Measurements from ENCODE around the gene SAT2.

The SAT2 gene

DNA sequence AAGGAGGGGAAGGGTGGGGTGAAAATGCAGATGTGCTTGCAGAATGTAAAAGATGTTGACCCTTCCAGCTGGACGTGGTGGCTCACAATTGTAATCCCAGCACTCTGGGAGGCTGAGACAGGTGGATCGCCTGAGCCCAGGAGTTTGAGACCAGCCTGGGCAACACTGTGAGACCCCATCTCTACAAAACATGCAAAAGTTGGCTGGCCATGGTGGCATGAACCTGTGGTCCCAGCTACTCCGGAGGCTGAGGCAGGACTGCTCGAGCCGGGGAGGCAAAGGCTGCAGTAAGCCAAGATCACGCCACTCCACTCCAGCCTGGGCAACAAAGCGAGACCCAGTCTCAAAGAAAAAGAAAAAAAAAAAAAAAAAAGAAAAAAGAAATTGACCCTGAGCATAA, 40.9 kb upstream of the SAT2 start:
- no peak for TF ChIP-seq POLR2AphosphoS5 (IDR thresholded peaks at IDR 0.05; ENCODE audit: low read depth)
- no peak for TF ChIP-seq GABPA (IDR thresholded peaks at IDR 0.05; ENCODE audit: low read depth)
- no peak for TF ChIP-seq SPI1 (IDR thresholded peaks at IDR 0.05; ENCODE audit: borderline replicate concordance, low read depth)
- TF ChIP-seq, protein P1, sequence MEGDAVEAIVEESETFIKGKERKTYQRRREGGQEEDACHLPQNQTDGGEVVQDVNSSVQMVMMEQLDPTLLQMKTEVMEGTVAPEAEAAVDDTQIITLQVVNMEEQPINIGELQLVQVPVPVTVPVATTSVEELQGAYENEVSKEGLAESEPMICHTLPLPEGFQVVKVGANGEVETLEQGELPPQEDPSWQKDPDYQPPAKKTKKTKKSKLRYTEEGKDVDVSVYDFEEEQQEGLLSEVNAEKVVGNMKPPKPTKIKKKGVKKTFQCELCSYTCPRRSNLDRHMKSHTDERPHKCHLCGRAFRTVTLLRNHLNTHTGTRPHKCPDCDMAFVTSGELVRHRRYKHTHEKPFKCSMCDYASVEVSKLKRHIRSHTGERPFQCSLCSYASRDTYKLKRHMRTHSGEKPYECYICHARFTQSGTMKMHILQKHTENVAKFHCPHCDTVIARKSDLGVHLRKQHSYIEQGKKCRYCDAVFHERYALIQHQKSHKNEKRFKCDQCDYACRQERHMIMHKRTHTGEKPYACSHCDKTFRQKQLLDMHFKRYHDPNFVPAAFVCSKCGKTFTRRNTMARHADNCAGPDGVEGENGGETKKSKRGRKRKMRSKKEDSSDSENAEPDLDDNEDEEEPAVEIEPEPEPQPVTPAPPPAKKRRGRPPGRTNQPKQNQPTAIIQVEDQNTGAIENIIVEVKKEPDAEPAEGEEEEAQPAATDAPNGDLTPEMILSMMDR (IDR thresholded peaks at IDR 0.05; ENCODE audit: insufficient read depth, low read length): no peak
- Histone ChIP-seq H3K4me3 (replicated peaks; ENCODE audit: insufficient read depth, low read length) (no peak overlapping the region), H3K27me3 (ENCODE audit: insufficient read depth, poor library complexity, severe bottlenecking) (no peaks in the 10 kb centered on the region), H3K27ac (replicated peaks) (no peak overlapping the region)
- DNase-seq (ENCODE audit: low read depth in 1 of 2, low spot score in 1 of 2): no peak

DNA sequence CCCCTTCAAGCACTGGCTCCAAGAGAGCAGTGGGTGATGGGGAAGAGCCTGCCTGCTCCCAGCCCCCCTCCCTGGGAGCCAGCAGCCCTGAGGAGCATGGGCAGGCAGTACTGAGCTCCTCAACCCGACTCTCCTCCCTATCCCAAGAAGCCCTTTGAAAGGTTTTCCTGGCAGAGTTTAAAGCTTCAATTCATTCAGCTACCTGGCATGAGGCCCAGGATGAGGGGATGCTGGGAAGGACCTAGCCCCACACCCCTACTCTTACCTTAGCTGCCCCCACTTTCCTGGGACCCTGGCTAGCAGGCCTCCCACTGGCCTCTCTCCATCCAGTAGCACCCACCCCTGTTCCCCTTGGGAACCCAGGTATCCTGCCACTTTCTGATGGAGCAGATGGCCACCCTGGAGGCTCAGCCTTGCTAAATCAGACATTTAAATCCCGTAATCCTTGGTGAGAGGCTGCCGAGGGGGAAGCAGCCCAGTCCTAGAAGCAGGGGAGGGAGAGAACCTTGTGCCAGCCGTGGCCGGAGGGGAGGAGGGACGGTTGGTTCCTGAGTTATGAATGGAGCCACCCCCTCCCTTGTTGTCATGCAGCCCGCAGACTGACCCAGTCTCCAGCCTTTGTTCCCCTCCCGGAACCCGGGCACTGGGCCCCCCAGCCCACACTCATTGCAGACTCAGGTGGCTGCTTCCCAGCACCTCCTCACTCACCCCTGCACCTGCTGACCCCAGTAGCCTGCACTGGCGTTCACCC, 40.2 kb upstream of the SAT2 start:
- H3K27ac ChIP-seq (replicated peaks): no peak overlapping the region
- no peak for DNase-seq (ENCODE audit: low read depth in 1 of 2, low spot score in 1 of 2)
- no peak for TF ChIP-seq POLR2AphosphoS5 (IDR thresholded peaks at IDR 0.05; ENCODE audit: low read depth)
- no peak overlapping the region for H3K4me3 ChIP-seq (replicated peaks; ENCODE audit: insufficient read depth, low read length)
- no peaks in the 10 kb centered on the region for H3K27me3 ChIP-seq (ENCODE audit: insufficient read depth, poor library complexity, severe bottlenecking)

DNA sequence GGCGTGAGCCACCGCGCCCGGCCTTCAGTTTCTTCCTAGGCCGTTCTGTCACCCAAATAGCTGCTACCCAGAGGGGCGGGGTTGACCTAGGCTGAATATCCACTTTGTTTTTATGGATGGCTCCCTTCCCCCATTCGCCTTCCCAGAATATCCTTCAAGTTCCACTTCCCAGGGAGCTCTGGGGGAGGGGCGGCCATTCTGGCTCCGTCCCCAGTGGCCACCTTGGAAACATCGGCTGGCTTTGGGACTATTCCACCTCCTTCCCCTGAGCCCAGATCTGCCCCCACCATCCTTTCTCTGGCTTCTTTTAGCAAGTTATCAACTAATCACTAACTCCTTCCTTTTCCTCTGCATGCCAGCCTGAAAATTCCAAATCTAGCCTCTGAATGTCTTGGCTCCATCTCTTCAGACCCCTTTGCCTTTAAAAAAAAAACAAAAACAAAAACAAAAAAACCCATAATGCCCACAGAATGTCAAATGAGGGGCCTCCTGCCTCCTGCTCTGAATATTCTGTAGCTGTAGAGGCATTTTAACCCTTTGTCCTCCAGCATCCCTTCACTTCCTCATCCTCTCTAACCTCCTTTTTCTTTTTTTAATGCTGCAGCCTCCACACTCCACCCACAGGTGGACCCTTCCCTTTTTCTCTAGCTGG, 29.5 kb upstream of the SAT2 start:
- Histone ChIP-seq H3K27me3 (ENCODE audit: insufficient read depth, poor library complexity, severe bottlenecking) (no peaks in the 10 kb centered on the region), H3K4me3 (replicated peaks; ENCODE audit: insufficient read depth, low read length) (no peak overlapping the region), H3K27ac (replicated peaks) (no peak overlapping the region)
- no peak for DNase-seq (ENCODE audit: low read depth in 1 of 2, low spot score in 1 of 2)
- TF ChIP-seq SPI1 (IDR thresholded peaks at IDR 0.05; ENCODE audit: borderline replicate concordance, low read depth) (no peak), POLR2AphosphoS5 (IDR thresholded peaks at IDR 0.05; ENCODE audit: low read depth) (no peak), GABPA (IDR thresholded peaks at IDR 0.05; ENCODE audit: low read depth) (no peak)
- TF ChIP-seq, protein P2, sequence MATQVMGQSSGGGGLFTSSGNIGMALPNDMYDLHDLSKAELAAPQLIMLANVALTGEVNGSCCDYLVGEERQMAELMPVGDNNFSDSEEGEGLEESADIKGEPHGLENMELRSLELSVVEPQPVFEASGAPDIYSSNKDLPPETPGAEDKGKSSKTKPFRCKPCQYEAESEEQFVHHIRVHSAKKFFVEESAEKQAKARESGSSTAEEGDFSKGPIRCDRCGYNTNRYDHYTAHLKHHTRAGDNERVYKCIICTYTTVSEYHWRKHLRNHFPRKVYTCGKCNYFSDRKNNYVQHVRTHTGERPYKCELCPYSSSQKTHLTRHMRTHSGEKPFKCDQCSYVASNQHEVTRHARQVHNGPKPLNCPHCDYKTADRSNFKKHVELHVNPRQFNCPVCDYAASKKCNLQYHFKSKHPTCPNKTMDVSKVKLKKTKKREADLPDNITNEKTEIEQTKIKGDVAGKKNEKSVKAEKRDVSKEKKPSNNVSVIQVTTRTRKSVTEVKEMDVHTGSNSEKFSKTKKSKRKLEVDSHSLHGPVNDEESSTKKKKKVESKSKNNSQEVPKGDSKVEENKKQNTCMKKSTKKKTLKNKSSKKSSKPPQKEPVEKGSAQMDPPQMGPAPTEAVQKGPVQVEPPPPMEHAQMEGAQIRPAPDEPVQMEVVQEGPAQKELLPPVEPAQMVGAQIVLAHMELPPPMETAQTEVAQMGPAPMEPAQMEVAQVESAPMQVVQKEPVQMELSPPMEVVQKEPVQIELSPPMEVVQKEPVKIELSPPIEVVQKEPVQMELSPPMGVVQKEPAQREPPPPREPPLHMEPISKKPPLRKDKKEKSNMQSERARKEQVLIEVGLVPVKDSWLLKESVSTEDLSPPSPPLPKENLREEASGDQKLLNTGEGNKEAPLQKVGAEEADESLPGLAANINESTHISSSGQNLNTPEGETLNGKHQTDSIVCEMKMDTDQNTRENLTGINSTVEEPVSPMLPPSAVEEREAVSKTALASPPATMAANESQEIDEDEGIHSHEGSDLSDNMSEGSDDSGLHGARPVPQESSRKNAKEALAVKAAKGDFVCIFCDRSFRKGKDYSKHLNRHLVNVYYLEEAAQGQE (IDR thresholded peaks at IDR 0.05; ENCODE audit: insufficient replicate concordance, low read depth): no peak
- TF ChIP-seq, protein P1 (IDR thresholded peaks at IDR 0.05; ENCODE audit: insufficient read depth, low read length): no peak

DNA sequence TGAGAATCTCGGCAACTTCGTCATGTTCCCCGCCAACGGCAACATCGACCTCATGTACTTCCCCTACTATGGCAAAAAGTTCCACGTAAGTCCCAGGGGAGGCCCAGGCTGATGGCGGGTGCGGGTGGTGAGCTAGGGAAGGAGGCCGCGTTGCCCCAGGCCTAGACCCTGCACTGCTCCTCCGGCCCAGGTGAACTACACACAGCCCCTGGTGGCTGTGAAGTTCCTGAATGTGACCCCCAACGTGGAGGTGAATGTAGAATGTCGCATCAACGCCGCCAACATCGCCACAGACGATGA, 27.9 kb upstream of the SAT2 start:
- no peak overlapping the region for H3K4me3 ChIP-seq (replicated peaks; ENCODE audit: insufficient read depth, low read length)
- DNase-seq (ENCODE audit: low read depth in 1 of 2, low spot score in 1 of 2): no peak

More for the DNA sequence above, 27.9 kb upstream of the SAT2 start:
- TF ChIP-seq, protein P2 (IDR thresholded peaks at IDR 0.05; ENCODE audit: insufficient replicate concordance, low read depth): no peak
- TF ChIP-seq GABPA (IDR thresholded peaks at IDR 0.05; ENCODE audit: low read depth): no peak
- no peak for TF ChIP-seq POLR2AphosphoS5 (IDR thresholded peaks at IDR 0.05; ENCODE audit: low read depth)
- no peak for TF ChIP-seq SPI1 (IDR thresholded peaks at IDR 0.05; ENCODE audit: borderline replicate concordance, low read depth)
- TF ChIP-seq, protein P1 (IDR thresholded peaks at IDR 0.05; ENCODE audit: insufficient read depth, low read length): no peak
- no peaks in the 10 kb centered on the region for H3K27me3 ChIP-seq (ENCODE audit: insufficient read depth, poor library complexity, severe bottlenecking)
- H3K27ac ChIP-seq (replicated peaks): no peak overlapping the region

Data from HL-60 (cell line).